ENCODE measurements around the gene RHOH.

Gene RHOH

DNA sequence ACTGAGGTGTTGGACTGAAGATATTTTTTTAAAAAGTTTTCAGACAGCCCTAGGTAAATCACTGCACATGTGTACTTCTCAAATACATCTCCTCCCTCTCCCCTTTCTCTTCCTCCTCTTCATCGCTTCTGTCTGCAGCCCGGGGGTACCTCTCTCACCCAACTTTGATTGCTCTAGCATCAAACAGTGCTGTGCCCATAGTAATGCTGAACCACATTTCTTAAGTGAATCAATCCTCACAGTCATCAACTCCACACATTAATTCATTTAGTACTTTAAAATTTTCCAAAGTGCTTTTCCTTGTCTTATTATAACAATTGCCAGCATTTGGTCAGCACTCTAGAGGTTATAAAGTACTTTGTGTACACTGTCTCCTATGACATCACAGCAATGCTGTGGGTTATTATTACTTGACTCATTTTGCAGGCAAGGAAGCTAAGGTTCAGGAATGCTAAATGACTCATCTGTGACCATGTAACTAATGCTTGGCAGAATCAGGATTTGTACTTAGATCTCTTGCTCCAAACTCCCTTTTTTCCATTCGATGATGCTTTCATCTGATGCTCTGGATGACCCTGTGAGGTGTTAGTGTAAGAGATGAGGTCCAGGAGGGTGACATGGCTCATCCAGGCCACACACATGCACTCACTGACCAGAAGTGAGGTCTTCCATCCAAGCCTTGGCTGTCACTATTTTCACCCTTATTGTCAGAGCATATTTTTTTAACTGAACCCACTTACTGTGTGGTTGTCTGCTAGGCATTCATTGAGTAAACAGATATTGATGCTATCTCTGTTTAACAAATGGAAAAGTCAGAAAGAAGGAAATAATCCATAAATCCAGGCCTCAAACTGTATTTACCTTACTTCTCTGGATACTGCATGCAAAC lies 58.8 kb downstream of the RHOH start:
- ChIA-PET CTCF (interaction anchor here (0.9 to 1.6 kb wide), 2 partner anchors 13 to 105 kb away, joined by 3 to 4 read pairs; no protein-coding TSS in a partner anchor), POLR2A (ENCODE audit: low non-redundant PET) (interaction anchor here (0.5 kb wide), 1 partner anchor 32 kb away, joined by 10 read pairs; no protein-coding TSS in a partner anchor)
- DNase-seq (ENCODE audit: low spot score) = peak; percentile 89
- TF ChIP-seq, protein P1, sequence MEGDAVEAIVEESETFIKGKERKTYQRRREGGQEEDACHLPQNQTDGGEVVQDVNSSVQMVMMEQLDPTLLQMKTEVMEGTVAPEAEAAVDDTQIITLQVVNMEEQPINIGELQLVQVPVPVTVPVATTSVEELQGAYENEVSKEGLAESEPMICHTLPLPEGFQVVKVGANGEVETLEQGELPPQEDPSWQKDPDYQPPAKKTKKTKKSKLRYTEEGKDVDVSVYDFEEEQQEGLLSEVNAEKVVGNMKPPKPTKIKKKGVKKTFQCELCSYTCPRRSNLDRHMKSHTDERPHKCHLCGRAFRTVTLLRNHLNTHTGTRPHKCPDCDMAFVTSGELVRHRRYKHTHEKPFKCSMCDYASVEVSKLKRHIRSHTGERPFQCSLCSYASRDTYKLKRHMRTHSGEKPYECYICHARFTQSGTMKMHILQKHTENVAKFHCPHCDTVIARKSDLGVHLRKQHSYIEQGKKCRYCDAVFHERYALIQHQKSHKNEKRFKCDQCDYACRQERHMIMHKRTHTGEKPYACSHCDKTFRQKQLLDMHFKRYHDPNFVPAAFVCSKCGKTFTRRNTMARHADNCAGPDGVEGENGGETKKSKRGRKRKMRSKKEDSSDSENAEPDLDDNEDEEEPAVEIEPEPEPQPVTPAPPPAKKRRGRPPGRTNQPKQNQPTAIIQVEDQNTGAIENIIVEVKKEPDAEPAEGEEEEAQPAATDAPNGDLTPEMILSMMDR (conservative IDR thresholded peaks at IDR 0.05; ENCODE audit: low read depth) = no peak
- peak overlapping the region; percentile 96 for H3K27ac ChIP-seq

DNA sequence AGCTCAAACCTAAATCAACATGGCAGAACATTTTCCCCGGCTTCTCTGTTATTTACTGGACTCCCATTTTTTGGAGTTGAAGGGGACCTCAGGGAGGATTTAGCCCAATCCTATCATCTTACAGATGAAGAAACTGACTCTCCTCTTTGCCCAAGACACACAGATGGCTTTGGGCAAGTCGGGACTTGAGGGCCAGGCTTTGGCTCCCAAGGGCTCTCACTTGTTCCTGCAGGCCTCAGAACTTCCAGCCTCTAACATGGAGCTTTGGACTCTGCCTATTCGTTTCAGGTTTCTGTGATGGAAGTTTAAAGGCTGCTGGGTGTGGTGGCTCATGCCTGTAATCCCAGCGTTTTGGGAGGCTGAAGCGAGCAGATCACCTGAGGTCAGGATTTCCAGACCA lies 59.5 kb downstream of the RHOH start:
- POLR2A ChIA-PET (ENCODE audit: low non-redundant PET) = no interaction called here
- TF ChIP-seq, protein P1 (conservative IDR thresholded peaks at IDR 0.05; ENCODE audit: low read depth) = no peak

DNA sequence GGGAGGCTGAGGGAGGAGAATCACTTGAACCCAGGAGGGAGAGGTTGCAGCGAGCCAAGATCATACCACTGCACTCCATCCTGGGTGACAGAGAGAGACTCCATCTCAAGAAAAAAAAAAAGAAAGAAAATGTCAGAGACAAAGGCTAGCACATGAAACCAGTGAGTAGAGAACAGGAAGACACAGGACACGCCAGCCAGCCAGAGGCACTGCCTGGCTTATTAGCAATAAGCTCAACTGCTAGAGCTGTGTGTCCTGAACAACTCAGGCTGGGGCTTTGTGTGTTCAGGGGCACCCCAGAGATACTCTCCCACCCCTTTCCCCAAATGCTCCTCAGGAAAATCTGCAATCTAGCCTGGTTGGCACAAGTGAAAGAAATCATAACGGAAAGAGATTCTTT lies 60.0 kb downstream of the RHOH start:
- POLR2A ChIA-PET (ENCODE audit: low non-redundant PET) = no interaction called here

More for the DNA sequence above, 59.5 kb downstream of the RHOH start:
- CTCF ChIA-PET = interaction anchor here (0.7 to 1.6 kb wide), 3 partner anchors 14 to 106 kb away, joined by 3 to 4 read pairs (median 4); no protein-coding TSS in a partner anchor
- H3K27ac ChIP-seq = peak overlapping the region; percentile 96
- peak; percentile 62 for DNase-seq (ENCODE audit: low spot score)

DNA sequence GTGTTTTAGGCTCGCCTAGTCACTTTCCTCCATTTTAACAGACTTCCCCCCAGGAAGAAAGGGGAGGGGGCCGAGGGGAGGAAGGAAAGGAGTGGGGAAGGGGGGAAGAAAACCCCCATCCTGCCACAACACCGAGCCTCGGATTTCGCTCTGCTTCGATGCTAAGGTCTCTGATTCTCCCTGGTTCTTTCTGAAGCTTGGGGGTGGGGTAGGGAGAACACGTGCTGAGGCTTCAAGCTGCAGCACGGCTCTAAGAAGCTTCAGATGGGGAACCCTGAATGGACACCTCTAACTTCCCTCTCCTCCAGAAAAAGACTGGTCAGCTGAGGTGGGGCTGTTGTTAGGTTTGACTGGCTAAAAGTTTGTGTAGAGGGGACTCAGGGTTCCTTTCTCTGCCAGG lies 61.8 kb downstream of the RHOH start:
- no peak for DNase-seq (ENCODE audit: low spot score)
- peak overlapping the region; percentile 52 for H3K27ac ChIP-seq
- TF ChIP-seq, protein P1 (conservative IDR thresholded peaks at IDR 0.05; ENCODE audit: low read depth) = no peak
- ChIA-PET POLR2A (ENCODE audit: low non-redundant PET) (interaction anchor here (0.6 kb wide), 1 partner anchor 202 kb away, joined by 5 read pairs; the partner anchor contains the start of gene N4BP2), CTCF (no interaction called here)

More for the DNA sequence above, 60.0 kb downstream of the RHOH start:
- TF ChIP-seq, protein P1 (conservative IDR thresholded peaks at IDR 0.05; ENCODE audit: low read depth) = no peak
- peak overlapping the region; percentile 96 for H3K27ac ChIP-seq
- CTCF ChIA-PET = interaction anchor here (0.7 kb wide), 1 partner anchor 71 kb away, joined by 4 read pairs; no protein-coding TSS in a partner anchor
- DNase-seq (ENCODE audit: low spot score) = no peak

DNA sequence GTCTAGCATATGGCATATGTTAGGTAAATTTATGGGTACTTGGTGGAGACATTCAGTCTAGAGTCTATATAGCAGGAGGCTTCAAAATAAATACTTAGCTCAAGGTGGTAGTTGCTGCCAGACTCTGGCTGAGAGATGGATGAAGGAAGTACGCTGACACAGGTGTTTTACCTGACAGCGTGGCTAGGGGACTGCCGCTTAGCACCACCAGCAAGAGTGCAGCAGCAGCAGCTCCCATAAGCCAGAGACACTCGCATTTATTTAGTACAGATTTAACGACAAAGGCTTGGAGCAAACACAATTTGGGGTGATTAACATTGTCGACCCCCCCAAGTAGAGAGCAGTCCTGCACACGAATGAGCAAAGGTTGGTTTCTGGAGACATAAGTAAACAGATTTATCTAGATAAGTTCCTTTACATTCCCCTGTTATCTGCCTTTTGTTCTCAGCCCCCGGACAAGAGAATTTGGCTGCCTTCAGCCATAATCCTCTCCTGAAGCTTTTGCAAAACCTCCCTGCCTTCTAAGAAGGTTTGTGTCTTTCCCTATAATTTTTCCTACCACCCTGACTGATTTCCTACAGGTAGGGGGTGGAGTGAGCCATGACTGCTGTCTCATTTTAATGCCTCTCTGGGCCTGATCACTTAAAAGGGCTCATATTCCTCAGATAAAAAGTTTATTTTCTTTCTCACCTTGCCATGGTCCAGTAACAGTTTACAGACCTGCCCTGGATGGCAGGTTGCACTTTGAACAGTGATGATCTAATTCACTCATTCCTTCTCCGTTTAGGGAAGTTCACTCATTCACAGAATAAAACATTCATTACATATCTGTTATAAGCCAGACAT lies 64.6 kb downstream of the RHOH start:
- DNase-seq (ENCODE audit: low spot score) = no peak
- POLR2A ChIA-PET (ENCODE audit: low non-redundant PET) = interaction anchor here (0.6 kb wide), 1 partner anchor 92 kb away, joined by 3 read pairs; no protein-coding TSS in a partner anchor
- CTCF ChIA-PET = interaction anchor here (0.6 to 0.7 kb wide), 2 partner anchors 218 to 417 kb away, joined by 3 read pairs; no protein-coding TSS in a partner anchor
- TF ChIP-seq, protein P1 (conservative IDR thresholded peaks at IDR 0.05; ENCODE audit: low read depth) = no peak
- no peak overlapping the region for H3K27ac ChIP-seq

DNA sequence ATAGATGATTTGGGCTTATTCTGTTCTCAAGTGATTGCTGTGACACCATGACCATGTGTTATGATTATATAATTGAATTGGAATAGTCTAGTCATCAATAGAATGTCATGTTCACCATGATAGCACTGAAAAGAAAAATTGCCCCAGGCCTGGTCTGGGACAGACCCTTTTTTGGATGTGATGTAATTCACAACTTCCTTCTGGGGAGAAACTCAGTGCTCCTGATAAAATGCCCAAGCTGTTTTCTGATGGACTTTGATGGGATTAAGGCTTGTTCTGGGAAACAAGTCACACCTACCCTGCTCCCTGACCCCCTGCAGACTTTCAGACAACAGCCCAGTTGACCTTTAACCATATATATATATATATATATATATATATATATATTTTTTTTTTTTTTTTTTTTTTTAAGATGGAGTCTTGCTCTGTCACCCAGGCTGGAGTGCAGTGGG lies 65.3 kb downstream of the RHOH start:
- ChIA-PET CTCF (interaction anchor here (0.6 kb wide), 1 partner anchor 217 kb away, joined by 3 read pairs; no protein-coding TSS in a partner anchor), POLR2A (ENCODE audit: low non-redundant PET) (no interaction called here)
- H3K27ac ChIP-seq = no peak overlapping the region
- TF ChIP-seq, protein P1 (conservative IDR thresholded peaks at IDR 0.05; ENCODE audit: low read depth) = no peak
- no peak for DNase-seq (ENCODE audit: low spot score)

Data from RWPE1 (cell line).